ENCODE data around the gene GPR173. TPM values are rescaled to one million over a fixed set of nuclear protein-coding genes. Genes with fewer than 3 reads are reported as not detected.
A peak's percentile ranks its signal among the peaks of the same experiment; 100 is the strongest.

Gene GPR173
- total RNA-seq, 4 donors from 2014 or later, result 0.23 to 0.88 (median 0.49) TPM

GRCh38 chrX:53087388-53087831 lies 38.8 kb downstream of the GPR173 start:
- intact Hi-C loops (cut with DNase I; ENCODE audit: low total_unique reads), result no loop called here
- TF ChIP-seq POLR2A (IDR thresholded peaks at IDR 0.05) (no peak), CTCF (IDR thresholded peaks at IDR 0.05) (no peak)
- DNase-seq (ENCODE audit: low spot score in 2 of 2), result no peak
- 62 to 72% methylated on average over 3 of the region's 3 CpGs for WGBS, 2 donors
- no peak overlapping the region for H3K4me3 ChIP-seq (ENCODE audit: low read depth, poor library complexity, severe bottlenecking)

- WGBS, 2 donors, result 22 to 45% methylated on average over 39 to 51 of the region's 51 CpGs
- DNase-seq (ENCODE audit: low spot score in 2 of 2), result peak; percentile 69 to 95
- TF ChIP-seq POLR2A (IDR thresholded peaks at IDR 0.05), result no peak
- TF ChIP-seq CTCF (IDR thresholded peaks at IDR 0.05), result no peak
- intact Hi-C loops (cut with DNase I; ENCODE audit: low total_unique reads), result no loop called here
- no peak overlapping the region for H3K4me3 ChIP-seq (ENCODE audit: low read depth, poor library complexity, severe bottlenecking)
Observed at GRCh38 chrX:53088136-53088974, 39.8 kb downstream of the GPR173 start.

GRCh38 chrX:53089224-53089842 lies 40.7 kb downstream of the GPR173 start:
- WGBS, 2 donors, result 10 to 20% methylated on average over 11 of the region's 11 CpGs
- DNase-seq (ENCODE audit: low spot score in 2 of 2), result no peak
- intact Hi-C loops (cut with DNase I; ENCODE audit: low total_unique reads), result no loop called here
- no peak for TF ChIP-seq CTCF (IDR thresholded peaks at IDR 0.05)
- H3K4me3 ChIP-seq (ENCODE audit: low read depth, poor library complexity, severe bottlenecking), result no peak overlapping the region

- peak in 1 of 2 donors; percentile 34 for DNase-seq (ENCODE audit: low spot score in 2 of 2)
- no peak overlapping the region for H3K4me3 ChIP-seq (ENCODE audit: low read depth, poor library complexity, severe bottlenecking)
- intact Hi-C loops (cut with DNase I; ENCODE audit: low total_unique reads), result no loop called here
- TF ChIP-seq POLR2A (IDR thresholded peaks at IDR 0.05) (no peak), CTCF (IDR thresholded peaks at IDR 0.05) (no peak)
- 29 to 33% methylated on average over 2 of the region's 2 CpGs for WGBS, 2 donors
Observed at GRCh38 chrX:53089925-53090324, 41.3 kb downstream of the GPR173 start.

GRCh38 chrX:53091354-53091753 lies 42.8 kb downstream of the GPR173 start:
- peak in 1 of 2 donors; percentile 37 for DNase-seq (ENCODE audit: low spot score in 2 of 2)
- TF ChIP-seq CTCF (IDR thresholded peaks at IDR 0.05) (no peak), POLR2A (IDR thresholded peaks at IDR 0.05) (no peak)
- no peak overlapping the region for H3K4me3 ChIP-seq (ENCODE audit: low read depth, poor library complexity, severe bottlenecking)
- 92 to 100% methylated on average over 2 of the region's 2 CpGs for WGBS, 2 donors
- intact Hi-C loops (cut with DNase I; ENCODE audit: low total_unique reads), result no loop called here
